GM23338 (cell line): ENCODE measurements around the gene RPIA. TPM values are rescaled to one million over a fixed set of nuclear protein-coding genes. Genes with fewer than 3 reads are reported as not detected.
A peak's percentile ranks its signal among the peaks of the same experiment; 100 is the strongest.

Source experiments
- ATAC-seq: fragments of 200-7000 bp; cut with Tn5 transposase; 3 replicates; pipeline ENCODE4 v1.9.1; 2020
- DNase-seq: peaks from one replicate; pipeline ENCODE4 v3.0.0-alpha.2; 2015; ENCODE audit warnings: low spot score
- H2AFZ ChIP-seq: fragments of 200-600 bp; sonication (generic); 2 replicates; pipeline ENCODE4 v1.8.0; 2016; ENCODE audit warnings: antibody characterized with exemption, mild to moderate bottlenecking, moderate library complexity
- H3F3A ChIP-seq: fragments of 200-600 bp; sonication (generic); replicated peaks from 2 replicates; pipeline ENCODE4 v1.8.0; 2017; ENCODE audit warnings: antibody characterized with exemption, mixed run types, low read depth
- H3K27ac ChIP-seq: fragments of 200-600 bp; sonication (generic); 2 replicates; pipeline ENCODE4 v1.6.1; 2016; ENCODE audit warnings: low read depth
- H3K27me3 ChIP-seq: fragments of 200-600 bp; sonication (generic); 2 replicates; pipeline ENCODE4 v1.8.0; 2016; ENCODE audit warnings: mild to moderate bottlenecking, mixed run types, moderate library complexity; ENCODE audit not compliant: insufficient read depth
- H3K36me3 ChIP-seq: fragments of 200-600 bp; sonication (generic); 2 replicates; pipeline ENCODE4 v1.8.0; 2016; ENCODE audit warnings: mild to moderate bottlenecking; ENCODE audit not compliant: insufficient read depth
- H3K4me1 ChIP-seq: fragments of 200-600 bp; sonication (generic); 2 replicates; pipeline ENCODE4 v1.8.0; 2016; ENCODE audit warnings: mild to moderate bottlenecking, moderate library complexity; ENCODE audit not compliant: insufficient read depth
- H3K4me2 ChIP-seq: fragments of 200-600 bp; sonication (generic); 2 replicates; pipeline ENCODE4 v1.7.1; 2017; ENCODE audit warnings: mixed run types
- H3K4me3 ChIP-seq: fragments of 200-600 bp; sonication (generic); 2 replicates; pipeline ENCODE4 v1.6.1; 2016; ENCODE audit warnings: mixed run types
- H3K79me2 ChIP-seq: fragments of 200-600 bp; sonication (generic); replicated peaks from 2 replicates; pipeline ENCODE4 v1.8.0; 2017; ENCODE audit warnings: mild to moderate bottlenecking; ENCODE audit not compliant: insufficient read depth
- H3K9me2 ChIP-seq: fragments of 200-600 bp; sonication (generic); 2 replicates; pipeline ENCODE4 v1.8.0; 2017; ENCODE audit not compliant: insufficient read depth
- H4K20me1 ChIP-seq: fragments of 200-600 bp; sonication (generic); replicated peaks from 2 replicates; pipeline ENCODE4 v1.8.0; 2017; ENCODE audit warnings: mild to moderate bottlenecking; ENCODE audit not compliant: insufficient read depth
- H3K27ac Mint-ChIP-seq: 2 replicates; pipeline ENCODE4 v1.8.0; 2020; ENCODE audit warnings: inconsistent platforms, mild to moderate bottlenecking, moderate library complexity, mixed read lengths
- H3K27me3 Mint-ChIP-seq: 3 replicates; pipeline ENCODE4 v1.8.0; 2022; ENCODE audit warnings: low read depth, mild to moderate bottlenecking, moderate library complexity, mixed read lengths, inconsistent platforms; ENCODE audit not compliant: insufficient read depth, poor library complexity
- H3K36me3 Mint-ChIP-seq: 3 replicates; pipeline ENCODE4 v1.8.0; 2021; ENCODE audit warnings: low read depth, mild to moderate bottlenecking, inconsistent platforms, moderate library complexity, mixed read lengths
- H3K4me1 Mint-ChIP-seq: 3 replicates; pipeline ENCODE4 v1.8.0; 2020; ENCODE audit warnings: mild to moderate bottlenecking, inconsistent platforms, mixed read lengths
- H3K4me3 Mint-ChIP-seq: 3 replicates; pipeline ENCODE4 v1.8.0; 2021; ENCODE audit warnings: moderate library complexity, mild to moderate bottlenecking, inconsistent platforms, mixed read lengths
- H3K9me3 Mint-ChIP-seq: 3 replicates; pipeline ENCODE4 v1.8.0; 2020; ENCODE audit warnings: moderate library complexity, mild to moderate bottlenecking, inconsistent platforms, mixed read lengths
- CREB1 ChIP-seq: fragments of 250-450 bp; sonication (Bioruptor Pico); IDR thresholded peaks from 2 replicates; pipeline ENCODE4 v1.5.0; 2020; ENCODE audit warnings: low read depth, mild to moderate bottlenecking, moderate library complexity
- EZH2 ChIP-seq: fragments of 200-600 bp; sonication (generic); IDR thresholded peaks from one replicate; pipeline ENCODE4 v1.8.0; 2017; ENCODE audit warnings: antibody characterized with exemption, mild to moderate bottlenecking, low read depth; ENCODE audit not compliant: unreplicated experiment
- NANOG ChIP-seq: IDR thresholded peaks from 2 replicates; pipeline ENCODE4 v1.6.1; 2016; ENCODE audit warnings: antibody characterized with exemption, borderline replicate concordance
- POLR2AphosphoS5 ChIP-seq: IDR thresholded peaks from 2 replicates; pipeline ENCODE4 v1.6.1; 2016; ENCODE audit warnings: antibody characterized with exemption, low read depth
- STAT1 ChIP-seq: IDR thresholded peaks from one replicate; pipeline ENCODE4 v1.6.1; 2016; ENCODE audit warnings: antibody characterized with exemption; ENCODE audit not compliant: unreplicated experiment
- ZNF331 ChIP-seq: fragments of 250-450 bp; sonication (Bioruptor Pico); IDR thresholded peaks from 2 replicates; pipeline ENCODE4 v1.5.0; 2020; ENCODE audit warnings: low read depth, mild to moderate bottlenecking, moderate library complexity
- polyA plus RNA-seq: library from polyadenylated mRNA; unstranded; fragments of >200 nt; fragmentation: Nextera tagmentation; extraction: Ambion mirVana; gene quantifications from 2 replicates; pipeline ENCODE4 v1.2.1, GENCODE V29; 2016
- total RNA-seq: library from RNA; depleted of rRNA; stranded (reverse); fragments of >200 nt; shearing (Covaris generic); gene quantifications from 2 replicates; pipeline ENCODE4 v1.2.3, GENCODE V29; 2014
- TF ChIP-seq, protein P1 (sequence below): IDR thresholded peaks from 2 replicates; pipeline ENCODE4 v1.6.1; 2016; ENCODE audit warnings: antibody characterized with exemption
- TF ChIP-seq, protein P2 (sequence below), 2 experiments: fragments of 200-600 bp in 1 of 2; sonication (generic) in 1 of 2; conservative IDR thresholded peaks; 2 replicates each; pipeline versions ENCODE4 v1.5.1 to v1.6.1; 2016 to 2017; ENCODE audit warnings: antibody characterized with exemption in 2 of 2, low read depth in 2 of 2, mild to moderate bottlenecking in 2 of 2, moderate library complexity in 1 of 2
- TF ChIP-seq, protein P3 (sequence below): IDR thresholded peaks from one replicate; pipeline ENCODE4 v1.6.1; 2018; ENCODE audit warnings: antibody characterized with exemption; ENCODE audit not compliant: unreplicated experiment

RPIA gene
- total and polyA plus RNA-seq, 2 experiments from 2014 or later, result 18.8 to 22.5 TPM

DNA sequence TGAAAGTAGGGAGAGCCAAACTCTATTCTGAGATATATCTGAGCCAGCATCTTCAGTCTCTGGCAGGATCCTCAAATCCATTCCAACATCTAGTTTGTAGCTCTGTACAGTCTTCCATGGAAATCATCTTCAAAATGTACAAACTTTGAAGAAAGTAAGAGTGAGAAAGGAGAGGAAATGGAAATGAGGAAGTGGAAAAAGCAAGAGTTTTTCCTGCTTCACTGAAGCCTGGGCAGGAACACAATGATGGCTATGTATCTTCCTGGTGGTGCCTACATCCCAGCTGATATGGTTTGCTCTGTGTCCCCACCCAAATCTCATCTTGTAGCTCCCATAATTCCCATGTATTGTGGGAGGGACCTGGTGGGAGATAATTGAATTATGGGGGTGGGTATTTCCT, 4.1 kb upstream of the RPIA start (continued):
- TF ChIP-seq, protein P1, sequence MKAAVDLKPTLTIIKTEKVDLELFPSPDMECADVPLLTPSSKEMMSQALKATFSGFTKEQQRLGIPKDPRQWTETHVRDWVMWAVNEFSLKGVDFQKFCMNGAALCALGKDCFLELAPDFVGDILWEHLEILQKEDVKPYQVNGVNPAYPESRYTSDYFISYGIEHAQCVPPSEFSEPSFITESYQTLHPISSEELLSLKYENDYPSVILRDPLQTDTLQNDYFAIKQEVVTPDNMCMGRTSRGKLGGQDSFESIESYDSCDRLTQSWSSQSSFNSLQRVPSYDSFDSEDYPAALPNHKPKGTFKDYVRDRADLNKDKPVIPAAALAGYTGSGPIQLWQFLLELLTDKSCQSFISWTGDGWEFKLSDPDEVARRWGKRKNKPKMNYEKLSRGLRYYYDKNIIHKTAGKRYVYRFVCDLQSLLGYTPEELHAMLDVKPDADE, result no peak

DNA sequence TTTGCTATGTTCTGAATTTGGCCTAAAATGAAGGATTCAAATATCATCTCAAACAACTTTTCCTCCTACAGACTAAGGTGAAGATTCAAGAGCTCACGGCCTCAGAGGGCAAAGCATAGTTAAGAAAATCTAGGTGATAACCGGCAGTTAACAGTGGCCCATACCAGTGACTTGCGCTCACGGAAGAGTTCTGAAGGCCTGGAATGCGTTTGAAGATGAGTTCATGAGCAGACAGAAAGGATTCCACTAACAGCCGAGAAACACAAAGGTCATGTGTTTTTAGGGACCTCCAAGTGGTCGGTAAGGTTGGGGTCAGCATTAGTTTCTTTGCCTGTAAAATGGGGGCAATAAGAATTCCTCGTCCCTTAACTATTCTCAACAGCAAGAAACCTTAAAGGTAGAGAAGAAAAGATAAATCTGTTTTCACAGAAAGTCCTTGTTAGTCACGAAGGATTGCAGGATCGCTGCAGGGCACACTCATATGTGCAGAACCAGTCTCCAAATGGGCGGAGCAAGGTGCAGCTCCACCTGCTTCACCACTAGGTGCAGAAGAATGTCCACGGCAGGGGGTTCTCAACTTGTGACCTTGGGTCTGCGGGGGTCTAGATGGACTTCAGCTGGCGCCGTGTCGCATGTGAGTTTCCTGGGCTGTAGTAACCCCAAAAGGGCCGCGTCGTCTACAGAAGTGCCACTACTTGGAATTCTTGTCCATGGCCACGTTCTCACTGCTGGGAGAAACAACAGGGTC, 708 bp upstream of the RPIA start:
- TF ChIP-seq STAT1 (no peak), EZH2 (no peak)
- TF ChIP-seq, protein P2, sequence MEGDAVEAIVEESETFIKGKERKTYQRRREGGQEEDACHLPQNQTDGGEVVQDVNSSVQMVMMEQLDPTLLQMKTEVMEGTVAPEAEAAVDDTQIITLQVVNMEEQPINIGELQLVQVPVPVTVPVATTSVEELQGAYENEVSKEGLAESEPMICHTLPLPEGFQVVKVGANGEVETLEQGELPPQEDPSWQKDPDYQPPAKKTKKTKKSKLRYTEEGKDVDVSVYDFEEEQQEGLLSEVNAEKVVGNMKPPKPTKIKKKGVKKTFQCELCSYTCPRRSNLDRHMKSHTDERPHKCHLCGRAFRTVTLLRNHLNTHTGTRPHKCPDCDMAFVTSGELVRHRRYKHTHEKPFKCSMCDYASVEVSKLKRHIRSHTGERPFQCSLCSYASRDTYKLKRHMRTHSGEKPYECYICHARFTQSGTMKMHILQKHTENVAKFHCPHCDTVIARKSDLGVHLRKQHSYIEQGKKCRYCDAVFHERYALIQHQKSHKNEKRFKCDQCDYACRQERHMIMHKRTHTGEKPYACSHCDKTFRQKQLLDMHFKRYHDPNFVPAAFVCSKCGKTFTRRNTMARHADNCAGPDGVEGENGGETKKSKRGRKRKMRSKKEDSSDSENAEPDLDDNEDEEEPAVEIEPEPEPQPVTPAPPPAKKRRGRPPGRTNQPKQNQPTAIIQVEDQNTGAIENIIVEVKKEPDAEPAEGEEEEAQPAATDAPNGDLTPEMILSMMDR (conservative IDR thresholded peaks at IDR 0.05; ENCODE audit: low read depth in 2 of 2), result peak in 1 of 2 experiments; percentile 22; a peak in 1 of 4 replicates
- H3K36me3 ChIP-seq, result peaks cover 3% of the 10 kb centered on the region; the same call in 1 of the 2 replicates
- H4K20me1 ChIP-seq, result no peaks in the 10 kb centered on the region
- H2AFZ ChIP-seq, result peak overlapping the region; percentile 24; the same call in 1 of the 2 replicates
- peaks cover 10% of the 10 kb centered on the region for H3K9me2 ChIP-seq
- peak overlapping the region; percentile 93 for H3K4me3 Mint-ChIP-seq
- no peaks in the 10 kb centered on the region for H3F3A ChIP-seq
- H3K4me1 ChIP-seq, result peaks cover 4% of the 10 kb centered on the region; the same call in 1 of the 2 replicates
- peaks cover 52% of the 10 kb centered on the region for H3K9me3 Mint-ChIP-seq
- peaks cover 40% of the 10 kb centered on the region for H3K79me2 ChIP-seq
- peaks cover 13% of the 10 kb centered on the region for H3K27me3 Mint-ChIP-seq
- peaks cover 17% of the 10 kb centered on the region for H3K4me1 Mint-ChIP-seq
- peak; percentile 10 for ATAC-seq
- H3K4me2 ChIP-seq, result peak overlapping the region; percentile 78
- peaks cover 45% of the 10 kb centered on the region for H3K36me3 Mint-ChIP-seq
- peak overlapping the region; percentile 97 for H3K27ac Mint-ChIP-seq
- H3K4me3 ChIP-seq, result peak overlapping the region; percentile 92
- peak overlapping the region; percentile 64; the same call in 1 of the 2 replicates for H3K27ac ChIP-seq
- no peaks in the 10 kb centered on the region; the same call in 1 of the 2 replicates for H3K27me3 ChIP-seq
- peak; percentile 54 for DNase-seq

DNA sequence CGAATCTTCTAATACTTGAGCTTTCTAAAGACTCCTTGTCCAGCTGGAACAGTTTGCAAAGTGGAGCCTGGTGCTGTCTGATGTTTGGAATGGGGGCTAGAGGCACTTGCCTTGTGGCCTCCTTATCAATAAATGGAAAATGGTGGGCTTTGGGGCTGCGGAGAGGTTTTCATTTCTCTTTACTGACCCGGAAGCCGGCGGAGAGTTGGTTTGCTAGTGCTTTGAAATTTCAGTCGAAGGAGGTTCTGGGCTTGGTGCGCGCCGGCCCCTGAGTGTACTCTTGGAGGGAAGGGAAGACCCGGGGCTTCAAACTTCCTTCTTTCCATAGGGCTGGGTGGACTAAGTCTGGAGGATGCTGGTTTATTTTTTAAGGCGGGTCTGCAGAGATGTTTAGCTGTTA, 714 bp downstream of the RPIA start:
- peaks cover 13% of the 10 kb centered on the region for H3K27me3 Mint-ChIP-seq
- no peak overlapping the region for H3K27ac ChIP-seq
- H3K4me1 Mint-ChIP-seq, result peaks cover 24% of the 10 kb centered on the region
- H3K4me3 Mint-ChIP-seq, result peak overlapping the region; percentile 93
- H3K27ac Mint-ChIP-seq, result peak overlapping the region; percentile 30; the same call in 1 of the 2 replicates
- no peaks in the 10 kb centered on the region; the same call in 1 of the 2 replicates for H3K27me3 ChIP-seq
- no peaks in the 10 kb centered on the region; the same call in 1 of the 2 replicates for H4K20me1 ChIP-seq
- DNase-seq (peak; percentile 53), ATAC-seq (peak; percentile 8)
- H3K36me3 Mint-ChIP-seq, result peaks cover 32% of the 10 kb centered on the region
- no peaks in the 10 kb centered on the region for H3F3A ChIP-seq
- H3K4me2 ChIP-seq, result peak overlapping the region; percentile 87
- H2AFZ ChIP-seq, result peak overlapping the region; percentile 95
- H3K4me1 ChIP-seq, result peaks cover 10% of the 10 kb centered on the region
- H3K9me2 ChIP-seq, result peaks cover 10% of the 10 kb centered on the region
- H3K36me3 ChIP-seq, result no peaks in the 10 kb centered on the region
- peaks cover 39% of the 10 kb centered on the region for H3K9me3 Mint-ChIP-seq
- peaks cover 54% of the 10 kb centered on the region for H3K79me2 ChIP-seq
- peak overlapping the region; percentile 92 for H3K4me3 ChIP-seq
- TF ChIP-seq NANOG, result no peak
- TF ChIP-seq CREB1 (CRISPR knock-in tag), result no peak
- TF ChIP-seq, protein P1, result no peak
- no peak for TF ChIP-seq EZH2
- no peak for TF ChIP-seq STAT1
- no peak for TF ChIP-seq ZNF331 (CRISPR knock-in tag)
- TF ChIP-seq, protein P3, sequence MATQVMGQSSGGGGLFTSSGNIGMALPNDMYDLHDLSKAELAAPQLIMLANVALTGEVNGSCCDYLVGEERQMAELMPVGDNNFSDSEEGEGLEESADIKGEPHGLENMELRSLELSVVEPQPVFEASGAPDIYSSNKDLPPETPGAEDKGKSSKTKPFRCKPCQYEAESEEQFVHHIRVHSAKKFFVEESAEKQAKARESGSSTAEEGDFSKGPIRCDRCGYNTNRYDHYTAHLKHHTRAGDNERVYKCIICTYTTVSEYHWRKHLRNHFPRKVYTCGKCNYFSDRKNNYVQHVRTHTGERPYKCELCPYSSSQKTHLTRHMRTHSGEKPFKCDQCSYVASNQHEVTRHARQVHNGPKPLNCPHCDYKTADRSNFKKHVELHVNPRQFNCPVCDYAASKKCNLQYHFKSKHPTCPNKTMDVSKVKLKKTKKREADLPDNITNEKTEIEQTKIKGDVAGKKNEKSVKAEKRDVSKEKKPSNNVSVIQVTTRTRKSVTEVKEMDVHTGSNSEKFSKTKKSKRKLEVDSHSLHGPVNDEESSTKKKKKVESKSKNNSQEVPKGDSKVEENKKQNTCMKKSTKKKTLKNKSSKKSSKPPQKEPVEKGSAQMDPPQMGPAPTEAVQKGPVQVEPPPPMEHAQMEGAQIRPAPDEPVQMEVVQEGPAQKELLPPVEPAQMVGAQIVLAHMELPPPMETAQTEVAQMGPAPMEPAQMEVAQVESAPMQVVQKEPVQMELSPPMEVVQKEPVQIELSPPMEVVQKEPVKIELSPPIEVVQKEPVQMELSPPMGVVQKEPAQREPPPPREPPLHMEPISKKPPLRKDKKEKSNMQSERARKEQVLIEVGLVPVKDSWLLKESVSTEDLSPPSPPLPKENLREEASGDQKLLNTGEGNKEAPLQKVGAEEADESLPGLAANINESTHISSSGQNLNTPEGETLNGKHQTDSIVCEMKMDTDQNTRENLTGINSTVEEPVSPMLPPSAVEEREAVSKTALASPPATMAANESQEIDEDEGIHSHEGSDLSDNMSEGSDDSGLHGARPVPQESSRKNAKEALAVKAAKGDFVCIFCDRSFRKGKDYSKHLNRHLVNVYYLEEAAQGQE, result no peak
- TF ChIP-seq POLR2AphosphoS5, result no peak
- TF ChIP-seq, protein P2 (conservative IDR thresholded peaks at IDR 0.05; ENCODE audit: low read depth in 2 of 2), result no peak
